Common myeloid progenitor, CD34-positive (primary cell): ENCODE data around the gene KSR2.

Experiments used
- CTCF ChIA-PET: fragments of 350-600 bp; sonication (Branson Sonifier 250); formaldehyde crosslinking; loops from one replicate; lab custom pipeline; 2021; ENCODE audit warnings: antibody characterized with exemption; lab: Charles Lee
- POLR2A ChIA-PET: fragments of 350-600 bp; sonication (Branson Sonifier 250); formaldehyde crosslinking; loops from one replicate; lab custom pipeline; 2021; ENCODE audit warnings: antibody characterized with exemption; lab: Charles Lee
- DNase-seq, 3 donors: peaks; one replicate each; pipeline versions ENCODE4 v3.0.0 to v3.0.0-alpha.2; 2013
- H3K27ac ChIP-seq, 2 experiments: 1 replicate in 1 of 2; 2 replicates in 1 of 2; pipeline ENCODE4 v1.7.0; 2013; ENCODE audit warnings: inconsistent platforms in 2 of 2, low read length in 2 of 2, mild to moderate bottlenecking in 2 of 2, low read depth in 1 of 2, moderate library complexity in 1 of 2; ENCODE audit not compliant: severe bottlenecking in 2 of 2, insufficient read depth in 1 of 2, poor library complexity in 1 of 2
- H3K27me3 ChIP-seq, 5 experiments: replicated peaks in 2 of 5; 1 replicate in 3 of 5; 2 replicates in 2 of 5; pipeline versions ENCODE4 v1.6.1 to v1.7.0; 2013; ENCODE audit warnings: low read length in 4 of 5, mild to moderate bottlenecking in 2 of 5, moderate library complexity in 2 of 5, inconsistent platforms in 1 of 5; ENCODE audit not compliant: insufficient read depth in 5 of 5, control insufficient read depth in 4 of 5
- H3K36me3 ChIP-seq, 4 experiments: 1 replicate in 2 of 4; 2 replicates in 2 of 4; pipeline versions ENCODE4 v1.6.1 to v1.7.0; 2013; ENCODE audit warnings: low read length in 3 of 4, control low read depth in 1 of 4, mild to moderate bottlenecking in 1 of 4; ENCODE audit not compliant: control insufficient read depth in 4 of 4, insufficient read depth in 4 of 4
- H3K4me1 ChIP-seq, 4 experiments: 1 replicate in 3 of 4; 2 replicates in 1 of 4; pipeline versions ENCODE4 v1.6.1 to v1.7.1; 2013; ENCODE audit warnings: low read length in 3 of 4, mild to moderate bottlenecking in 3 of 4, control low read depth in 1 of 4, inconsistent platforms in 1 of 4, moderate library complexity in 1 of 4; ENCODE audit not compliant: control insufficient read depth in 4 of 4, insufficient read depth in 4 of 4; ENCODE audit errors: control extremely low read depth in 1 of 4
- H3K4me3 ChIP-seq, 7 experiments: 1 replicate in 4 of 7; 2 replicates in 3 of 7; pipeline versions ENCODE4 v1.5.1 to v1.7.0; 2013; ENCODE audit warnings: mild to moderate bottlenecking in 7 of 7, low read length in 6 of 7, moderate library complexity in 6 of 7, inconsistent platforms in 2 of 7, low read depth in 2 of 7, control low read depth in 1 of 7; ENCODE audit not compliant: insufficient read depth in 4 of 7, control insufficient read depth in 1 of 7; ENCODE audit errors: extremely low read depth in 1 of 7
- H3K9me3 ChIP-seq, 5 experiments: 1 replicate in 4 of 5; 2 replicates in 1 of 5; pipeline versions ENCODE4 v1.6.1 to v1.7.1; 2013; ENCODE audit warnings: low read length in 4 of 5, mild to moderate bottlenecking in 2 of 5, inconsistent platforms in 1 of 5, low read depth in 1 of 5, moderate library complexity in 1 of 5; ENCODE audit not compliant: control insufficient read depth in 4 of 5, insufficient read depth in 2 of 5; ENCODE audit errors: control extremely low read depth in 1 of 5
- WGBS: methylation state at CpG from one replicate; pipeline ENCODE4 v1.1.5; 2013; ENCODE audit not compliant: insufficient coverage; 5-methylcytosine and 5-hydroxymethylcytosine counted together

KSR2 gene

DNA sequence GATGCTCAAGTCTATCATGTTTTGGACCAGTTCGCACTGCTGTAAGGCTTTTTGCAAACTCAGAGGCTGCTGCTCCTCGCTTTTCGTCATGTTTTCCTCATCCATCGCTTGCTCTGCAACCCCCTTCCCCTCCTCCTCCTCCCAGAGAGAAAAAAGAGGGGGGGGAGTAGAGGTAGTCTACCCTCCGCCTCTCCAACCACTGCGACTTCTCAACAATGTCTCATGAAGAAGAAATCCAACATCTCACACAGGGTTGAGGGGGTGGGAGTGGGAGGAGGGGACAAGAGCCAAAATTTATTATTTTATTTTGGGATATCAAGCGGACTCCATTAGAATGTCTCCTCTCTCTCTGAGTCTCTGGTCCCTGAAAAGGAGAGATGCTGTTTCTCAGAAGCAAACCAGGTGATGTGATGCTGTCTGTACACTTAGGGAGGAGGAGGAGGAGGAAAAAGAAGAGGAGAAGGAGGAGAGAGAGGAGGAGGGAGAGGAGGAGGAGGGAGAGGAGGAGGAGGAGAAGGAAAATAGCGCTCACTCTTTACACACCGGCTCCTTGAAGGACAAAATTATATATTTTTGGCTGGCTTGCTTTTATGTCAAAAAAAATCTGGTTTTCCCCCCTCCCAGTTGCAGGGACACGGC is 520 bp downstream of the KSR2 start:
- CTCF ChIA-PET: no interaction called here
- POLR2A ChIA-PET: no interaction called here

DNA sequence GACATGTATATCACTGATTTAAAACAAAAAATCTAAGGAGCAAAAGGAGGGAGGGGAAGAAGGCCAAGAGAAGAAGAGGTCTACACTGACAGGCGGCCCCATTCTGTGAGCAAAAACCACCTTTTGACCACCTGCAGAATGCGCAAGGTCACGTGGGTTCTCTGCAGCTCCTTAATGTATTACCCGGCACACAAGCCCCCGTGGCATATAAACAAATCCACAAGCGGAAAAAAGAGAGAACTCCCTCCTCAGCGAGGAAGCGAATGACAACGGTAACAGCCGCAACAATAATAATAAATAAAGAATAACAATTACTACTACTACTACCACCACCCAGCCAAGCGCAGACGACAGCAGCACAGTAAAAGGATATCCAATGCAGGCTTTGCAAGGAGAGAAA is 1.3 kb downstream of the KSR2 start:
- H3K4me3 ChIP-seq: no peak overlapping the region
- ChIA-PET CTCF (interaction anchor here (0.6 kb wide), 1 partner anchor 81 kb away, joined by 3 read pairs; no protein-coding TSS in a partner anchor), POLR2A (no interaction called here)
- no peaks in the 10 kb centered on the region for H3K36me3 ChIP-seq
- H3K4me1 ChIP-seq: peaks cover 0 to 13% (median 7%) of the 10 kb centered on the region in 4 experiments
- DNase-seq: no peak
- peaks cover 0 to 18% (median 5%) of the 10 kb centered on the region in 5 experiments for H3K9me3 ChIP-seq
- H3K27me3 ChIP-seq: peaks cover 2 to 87% (median 29%) of the 10 kb centered on the region in 5 experiments
- no CpG with 5 or more reads among the region's 12 CpGs for WGBS
- no peak overlapping the region for H3K27ac ChIP-seq

More for the DNA sequence above, 520 bp downstream of the KSR2 start:
- H3K27ac ChIP-seq: no peak overlapping the region
- peaks cover 0 to 18% (median 5%) of the 10 kb centered on the region in 5 experiments for H3K9me3 ChIP-seq
- H3K36me3 ChIP-seq: no peaks in the 10 kb centered on the region
- H3K4me3 ChIP-seq: peak overlapping the region in 5 of 7 experiments; percentile 52 to 73 (median 55)
- H3K27me3 ChIP-seq: peaks cover 2 to 84% (median 29%) of the 10 kb centered on the region in 5 experiments
- 10% methylated on average over 2 of the region's 10 CpGs for whole genome bisulfite sequencing
- DNase-seq: no peak
- peaks cover 0 to 13% (median 7%) of the 10 kb centered on the region in 4 experiments for H3K4me1 ChIP-seq

- POLR2A ChIA-PET: no interaction called here
- DNase-seq: no peak
- no peaks in the 10 kb centered on the region for H3K36me3 ChIP-seq
- H3K27me3 ChIP-seq: peaks cover 2 to 83% (median 29%) of the 10 kb centered on the region in 5 experiments
- CTCF ChIA-PET: interaction anchor here (0.6 kb wide), 1 partner anchor 82 kb away, joined by 3 read pairs; no protein-coding TSS in a partner anchor
- H3K4me3 ChIP-seq: no peak overlapping the region
- WGBS: 0% methylated on average over 1 of the region's 4 CpGs
- no peak overlapping the region for H3K27ac ChIP-seq
- peaks cover 0 to 14% (median 5%) of the 10 kb centered on the region in 5 experiments for H3K9me3 ChIP-seq
- peaks cover 0 to 13% (median 7%) of the 10 kb centered on the region in 4 experiments for H3K4me1 ChIP-seq
Measured at GRCh38 chr12:117967043-117967442, 1.7 kb downstream of the KSR2 start.

DNA sequence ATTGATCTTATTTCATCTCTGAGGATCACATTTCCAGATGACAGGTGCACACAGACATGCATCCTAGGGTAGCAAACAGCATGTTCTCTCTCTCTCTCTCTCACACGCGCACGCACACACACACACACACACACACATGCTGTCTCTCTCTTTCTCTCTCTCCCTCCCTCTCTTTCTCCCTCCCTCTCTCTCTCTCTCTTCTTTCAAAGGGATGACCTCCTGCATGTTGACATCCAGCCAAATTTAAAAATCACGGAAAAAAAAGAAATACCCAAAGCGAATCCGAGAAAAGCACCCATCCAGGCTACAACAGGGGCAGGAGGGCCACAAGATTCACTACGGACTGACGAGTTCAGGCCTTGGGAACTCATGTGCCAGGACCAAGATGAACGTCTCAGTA is 2.3 kb downstream of the KSR2 start:
- H3K36me3 ChIP-seq: no peaks in the 10 kb centered on the region
- DNase-seq: no peak
- no peak overlapping the region for H3K27ac ChIP-seq
- peaks cover 2 to 77% (median 29%) of the 10 kb centered on the region in 5 experiments for H3K27me3 ChIP-seq
- peaks cover 0 to 13% (median 7%) of the 10 kb centered on the region in 4 experiments for H3K4me1 ChIP-seq
- no peak overlapping the region for H3K4me3 ChIP-seq
- POLR2A ChIA-PET: no interaction called here
- WGBS: 55% methylated on average over 6 of the region's 9 CpGs
- CTCF ChIA-PET: no interaction called here
- H3K9me3 ChIP-seq: peaks cover 0 to 9% (median 4%) of the 10 kb centered on the region in 5 experiments

GRCh38 chr12:117963836-117964235 is 5.0 kb downstream of the KSR2 start:
- Histone ChIP-seq H3K36me3 (no peaks in the 10 kb centered on the region), H3K27ac (no peak overlapping the region), H3K27me3 (peaks cover 2 to 62% (median 21%) of the 10 kb centered on the region in 5 experiments), H3K4me3 (no peak overlapping the region), H3K9me3 (peaks cover 0 to 2% (median 0%) of the 10 kb centered on the region in 5 experiments), H3K4me1 (peaks cover 0 to 7% (median 3%) of the 10 kb centered on the region in 4 experiments)
- 98% methylated on average over 7 of the region's 7 CpGs for WGBS
- ChIA-PET POLR2A (no interaction called here), CTCF (no interaction called here)
- no peak for DNase-seq

- no peaks in the 10 kb centered on the region for H3K36me3 ChIP-seq
- H3K4me3 ChIP-seq: no peak overlapping the region
- CTCF ChIA-PET: no interaction called here
- H3K27ac ChIP-seq: no peak overlapping the region
- DNase-seq: no peak
- no peaks in the 10 kb centered on the region for H3K4me1 ChIP-seq
- 71% methylated on average over 1 of the region's 6 CpGs for WGBS
- POLR2A ChIA-PET: no interaction called here
- H3K9me3 ChIP-seq: no peaks in the 10 kb centered on the region
- no peaks in the 10 kb centered on the region for H3K27me3 ChIP-seq
Measured at GRCh38 chr12:117936722-117937484, 31.9 kb downstream of the KSR2 start.

- ChIA-PET POLR2A (no interaction called here), CTCF (no interaction called here)
- no peak overlapping the region for H3K27ac ChIP-seq
- H3K9me3 ChIP-seq: peaks cover 0 to 6% (median 0%) of the 10 kb centered on the region in 5 experiments
- no peaks in the 10 kb centered on the region for H3K4me1 ChIP-seq
- H3K27me3 ChIP-seq: no peaks in the 10 kb centered on the region
- no peaks in the 10 kb centered on the region for H3K36me3 ChIP-seq
- H3K4me3 ChIP-seq: no peak overlapping the region
- WGBS: 100% methylated on average over 2 of the region's 5 CpGs
- no peak for DNase-seq
Measured at GRCh38 chr12:117933545-117933944, 35.2 kb downstream of the KSR2 start.
